GM12891 (cell line): ENCODE results near the gene JPH4.
A peak's percentile ranks its signal among the peaks of the same experiment; 100 is the strongest.

Source experiments
- DNase-seq: peaks from one replicate; pipeline ENCODE4 v3.0.0; 2011; ENCODE audit warnings: low spot score; ENCODE audit not compliant: insufficient read length
- FAIRE-seq: peaks from 2 replicates; lab custom pipeline; 2011; peaks lifted over from hg19 to GRCh38; lab: Jason Lieb, UNC
- PAX5 ChIP-seq: IDR thresholded peaks from 2 replicates; pipeline ENCODE4 v1.6.1; 2011; ENCODE audit warnings: low read length, moderate library complexity, mild to moderate bottlenecking; ENCODE audit not compliant: insufficient read depth, severe bottlenecking
- POLR2A ChIP-seq: IDR thresholded peaks from 2 replicates; pipeline ENCODE4 v1.6.1; 2011; ENCODE audit warnings: low read depth, low read length, control low read depth
- POLR2AphosphoS5 ChIP-seq: IDR thresholded peaks from 2 replicates; pipeline ENCODE4 v1.6.1; 2011; ENCODE audit warnings: low read depth, low read length, control low read depth
- POU2F2 ChIP-seq: IDR thresholded peaks from 2 replicates; pipeline ENCODE4 v1.6.1; 2011; ENCODE audit warnings: low read depth, mild to moderate bottlenecking, control low read depth, low read length, moderate library complexity
- SPI1 ChIP-seq: IDR thresholded peaks from 2 replicates; pipeline ENCODE4 v1.6.1; 2011; ENCODE audit warnings: low read depth, low read length, control low read depth
- TAF1 ChIP-seq: IDR thresholded peaks from 2 replicates; pipeline ENCODE4 v1.6.1; 2011; ENCODE audit warnings: low read depth, low read length, control low read depth

Gene JPH4

GRCh38 chr14:23562822-23563472 is 15.6 kb downstream of the JPH4 start:
- FAIRE-seq: peak; percentile 62

GRCh38 chr14:23561873-23562821 is 16.4 kb downstream of the JPH4 start:
- DNase-seq: no peak
- no peak for TF ChIP-seq TAF1
- no peak for TF ChIP-seq SPI1
- no peak for TF ChIP-seq POU2F2
- no peak for TF ChIP-seq POLR2A
- no peak for TF ChIP-seq PAX5
- TF ChIP-seq POLR2AphosphoS5: no peak
- no peak for FAIRE-seq

More at GRCh38 chr14:23562822-23563472, 15.6 kb downstream of the JPH4 start:
- TF ChIP-seq PAX5: no peak
- TF ChIP-seq TAF1: no peak
- TF ChIP-seq SPI1: no peak
- no peak for TF ChIP-seq POLR2A
- no peak for TF ChIP-seq POU2F2
- no peak for TF ChIP-seq POLR2AphosphoS5
- DNase-seq: no peak

- FAIRE-seq: no peak
- DNase-seq: no peak
These were observed 17.3 kb downstream of the JPH4 start for GRCh38 chr14:23561259-23561658.

GRCh38 chr14:23559926-23560520 is 18.6 kb downstream of the JPH4 start:
- FAIRE-seq (no peak), DNase-seq (no peak)
- no peak for TF ChIP-seq POLR2AphosphoS5
- TF ChIP-seq POU2F2: no peak
- no peak for TF ChIP-seq TAF1
- no peak for TF ChIP-seq PAX5
- TF ChIP-seq SPI1: no peak
- TF ChIP-seq POLR2A: no peak

More at GRCh38 chr14:23561259-23561658, 17.3 kb downstream of the JPH4 start:
- TF ChIP-seq POLR2AphosphoS5 (no peak), POLR2A (no peak), TAF1 (no peak), POU2F2 (no peak), PAX5 (no peak), SPI1 (no peak)

- FAIRE-seq: no peak
- no peak for TF ChIP-seq SPI1
- TF ChIP-seq POLR2AphosphoS5: no peak
- no peak for TF ChIP-seq PAX5
- no peak for TF ChIP-seq TAF1
- TF ChIP-seq POU2F2: no peak
- TF ChIP-seq POLR2A: no peak
- no peak for DNase-seq
These were observed 19.3 kb downstream of the JPH4 start for GRCh38 chr14:23559010-23559925.

GRCh38 chr14:23558346-23559009 is 20.1 kb downstream of the JPH4 start:
- FAIRE-seq: no peak
- DNase-seq: no peak
- TF ChIP-seq SPI1 (no peak), TAF1 (no peak), POU2F2 (no peak), POLR2AphosphoS5 (no peak), PAX5 (no peak), POLR2A (no peak)

GRCh38 chr14:23557946-23558345 is 20.6 kb downstream of the JPH4 start:
- no peak for DNase-seq
- no peak for FAIRE-seq
- TF ChIP-seq POLR2AphosphoS5 (0 out of 2 replicates have a peak, but pooled peaks have one; percentile 27), SPI1 (no peak)

- TF ChIP-seq POU2F2: no peak
- TF ChIP-seq SPI1: peak; percentile 81
- no peak for FAIRE-seq
- DNase-seq: no peak
These were observed 21.1 kb downstream of the JPH4 start for GRCh38 chr14:23557521-23557920.
